Erythroblast (primary cell): ENCODE data around the gene TRIM3.

ENCODE experiments used
- GATA1 ChIP-seq: IDR thresholded peaks from 2 replicates; pipeline ENCODE4 v1.6.1; 2011; ENCODE audit warnings: low read depth, mild to moderate bottlenecking, control low read depth, low read length, moderate library complexity
- POLR2A ChIP-seq: IDR thresholded peaks from 2 replicates; pipeline ENCODE4 v1.6.1; 2011; ENCODE audit warnings: mild to moderate bottlenecking, low read length

DNA sequence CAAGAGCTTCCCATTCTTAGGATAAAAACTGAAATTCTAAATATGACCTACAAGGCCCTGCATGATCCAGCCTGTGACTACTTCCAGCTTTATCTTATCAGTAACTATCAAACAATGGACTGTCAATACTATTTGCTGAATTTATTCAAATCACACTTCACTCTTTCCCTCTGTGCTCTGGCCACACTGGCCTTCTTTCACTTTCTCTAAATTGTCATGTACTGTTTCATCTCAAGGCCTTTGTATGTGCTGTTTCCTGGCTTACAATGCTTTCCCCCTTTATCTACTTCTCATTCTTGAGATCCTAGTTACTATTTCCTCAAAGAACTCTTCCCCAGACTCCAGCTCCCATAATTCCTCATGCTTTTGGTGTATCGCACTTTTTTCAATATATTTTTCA is 13.2 kb upstream of the TRIM3 start:
- TF ChIP-seq POLR2A (no peak), GATA1 (no peak)
